CD4-positive, alpha-beta T cell (primary cell): Measurements from ENCODE around the gene TUT7. TPM values are rescaled to one million over a fixed set of nuclear protein-coding genes. Genes with fewer than 3 reads are reported as not detected.
A peak's percentile ranks its signal among the peaks of the same experiment; 100 is the strongest.

ENCODE experiments used
- ATAC-seq: fragments of 200-7000 bp; cut with Tn5 transposase; one replicate; pipeline ENCODE4 v1.10.0; 2022; ENCODE audit warnings: mild to moderate bottlenecking; ENCODE audit not compliant: poor library complexity
- CTCF ChIA-PET: fragments of 350-600 bp; sonication (Branson Sonifier 250); formaldehyde crosslinking; loops from one replicate; lab custom pipeline; 2021; ENCODE audit warnings: antibody characterized with exemption, inconsistent platforms; lab: Charles Lee
- POLR2A ChIA-PET: fragments of 350-600 bp; sonication (Branson Sonifier 250); formaldehyde crosslinking; loops from one replicate; lab custom pipeline; 2021; ENCODE audit warnings: antibody characterized with exemption, inconsistent platforms; lab: Charles Lee
- DNase-seq, 14 experiments: peaks; one replicate each; pipeline ENCODE4 v3.0.0-alpha.2; 2013 to 2020; ENCODE audit warnings: mixed read lengths in 2 of 14
- H3K27ac ChIP-seq, 2 donors: one replicate each; pipeline versions ENCODE4 v1.5.1 to v1.7.0; 2013; ENCODE audit warnings: low read length in 2 of 2, low read depth in 1 of 2, mild to moderate bottlenecking in 1 of 2
- H3K27me3 ChIP-seq, 2 experiments: 1 replicate in 1 of 2; 2 replicates in 1 of 2; pipeline versions ENCODE4 v1.6.1 to v1.7.0; 2013; ENCODE audit warnings: low read length in 2 of 2, control low read depth in 1 of 2, mild to moderate bottlenecking in 1 of 2, moderate library complexity in 1 of 2; ENCODE audit not compliant: insufficient read depth in 2 of 2, control insufficient read depth in 1 of 2
- H3K36me3 ChIP-seq: one replicate; pipeline ENCODE4 v1.6.1; 2013; ENCODE audit warnings: low read length, control low read depth; ENCODE audit not compliant: insufficient read depth
- H3K4me1 ChIP-seq: one replicate; pipeline ENCODE4 v1.6.1; 2013; ENCODE audit warnings: low read length, control low read depth; ENCODE audit not compliant: insufficient read depth
- H3K4me3 ChIP-seq: one replicate; pipeline ENCODE4 v1.5.1; 2013; ENCODE audit warnings: mild to moderate bottlenecking, low read length, moderate library complexity
- H3K9me3 ChIP-seq, 2 experiments: 1 replicate in 1 of 2; 2 replicates in 1 of 2; pipeline versions ENCODE4 v1.6.1 to v1.7.0; 2013; ENCODE audit warnings: low read length in 2 of 2, mild to moderate bottlenecking in 2 of 2, control low read depth in 1 of 2, moderate library complexity in 1 of 2; ENCODE audit not compliant: control insufficient read depth in 1 of 2, insufficient read depth in 1 of 2
- H3K27ac Mint-ChIP-seq: one replicate; pipeline ENCODE4 v1.8.0; 2020; ENCODE audit warnings: mixed read lengths
- H3K27me3 Mint-ChIP-seq: one replicate; pipeline ENCODE4 v1.8.0; 2021; ENCODE audit warnings: mixed read lengths
- H3K36me3 Mint-ChIP-seq: one replicate; pipeline ENCODE4 v1.8.0; 2021; ENCODE audit warnings: low read depth, mixed read lengths
- H3K4me1 Mint-ChIP-seq: one replicate; pipeline ENCODE4 v1.8.0; 2021; ENCODE audit warnings: low read depth, mixed read lengths
- H3K4me3 Mint-ChIP-seq: one replicate; pipeline ENCODE4 v1.8.0; 2020; ENCODE audit warnings: mild to moderate bottlenecking, mixed read lengths
- H3K9me3 Mint-ChIP-seq: one replicate; pipeline ENCODE4 v1.8.0; 2020; ENCODE audit warnings: mixed read lengths
- intact Hi-C, 2 experiments: fragments of 100-400 bp; cut with DNase I in 1 of 2; cut with micrococcal nuclease in 1 of 2; formaldehyde crosslinking; loops; one replicate each; pipeline versions ENCODE4 v1.15.1 to v1.9.0; 2023 to 2025; cut with DNase I, micrococcal nuclease
- total RNA-seq, 174 experiments: library from RNA in 2 of 174; stranded (reverse) in 2 of 174; gene quantifications; one replicate each; pipeline ENCODE4 v1.2.3 and lab custom pipeline; 2021 to 2026
- TF ChIP-seq, protein P1 (sequence below): fragments of 200-600 bp; IDR thresholded peaks from one replicate; pipeline ENCODE4 v1.8.0; 2022; ENCODE audit warnings: antibody characterized with exemption, mild to moderate bottlenecking

TUT7 gene
- total RNA-seq, 2 experiments from 2014 or later, result 51.9 to 53.8 TPM

DNA sequence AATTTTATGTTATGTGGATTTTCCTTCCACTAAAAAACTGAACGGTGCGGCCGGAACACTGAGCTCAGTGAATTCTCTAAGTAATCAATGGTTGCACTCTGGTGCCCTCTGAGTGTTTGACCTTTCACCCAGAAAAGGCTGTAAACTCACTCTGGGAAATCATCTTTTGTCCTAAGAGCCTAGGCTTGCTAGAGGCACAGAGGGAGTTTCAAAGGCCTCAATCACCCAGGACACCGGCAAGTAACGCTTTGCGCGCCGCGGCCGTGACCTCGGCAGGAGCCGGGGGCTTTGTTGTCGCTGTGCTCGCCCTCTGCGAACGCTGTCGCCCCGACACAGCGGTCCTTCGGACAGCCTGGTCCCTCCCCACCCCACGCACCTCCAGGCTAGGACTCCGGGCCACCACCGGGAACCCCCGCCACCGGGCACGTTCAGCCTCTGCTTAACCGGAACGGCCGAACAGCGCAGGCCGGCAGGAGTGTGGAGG, 72.6 kb downstream of the TUT7 start:
- Mint-ChIP-seq H3K9me3 (no peaks in the 10 kb centered on the region), H3K36me3 (peaks cover 43% of the 10 kb centered on the region), H3K27ac (peak overlapping the region; percentile 95), H3K27me3 (no peaks in the 10 kb centered on the region), H3K4me3 (peak overlapping the region; percentile 91), H3K4me1 (peaks cover 52% of the 10 kb centered on the region)
- CTCF ChIA-PET, result interaction anchor here (1.1 kb wide), 1 partner anchor 10 kb away, joined by 3 read pairs; no protein-coding TSS in a partner anchor
- Histone ChIP-seq H3K4me1 (peaks cover 28% of the 10 kb centered on the region), H3K36me3 (peaks cover 5% of the 10 kb centered on the region), H3K27ac (peak overlapping the region in 1 of 2 donors; percentile 94), H3K4me3 (peak overlapping the region; percentile 86), H3K27me3 (no peaks in the 10 kb centered on the region), H3K9me3 (no peaks in the 10 kb centered on the region)
- ATAC-seq, result no peak
- POLR2A ChIA-PET, result interaction anchor here (1.0 to 1.8 kb wide), 15 partner anchors 22 to 1445 kb away, joined by 3 to 15 read pairs (median 7); partner anchors contain the start of genes AGTPBP1, CTSL, GAS1 and NAA35
- TF ChIP-seq, protein P1, sequence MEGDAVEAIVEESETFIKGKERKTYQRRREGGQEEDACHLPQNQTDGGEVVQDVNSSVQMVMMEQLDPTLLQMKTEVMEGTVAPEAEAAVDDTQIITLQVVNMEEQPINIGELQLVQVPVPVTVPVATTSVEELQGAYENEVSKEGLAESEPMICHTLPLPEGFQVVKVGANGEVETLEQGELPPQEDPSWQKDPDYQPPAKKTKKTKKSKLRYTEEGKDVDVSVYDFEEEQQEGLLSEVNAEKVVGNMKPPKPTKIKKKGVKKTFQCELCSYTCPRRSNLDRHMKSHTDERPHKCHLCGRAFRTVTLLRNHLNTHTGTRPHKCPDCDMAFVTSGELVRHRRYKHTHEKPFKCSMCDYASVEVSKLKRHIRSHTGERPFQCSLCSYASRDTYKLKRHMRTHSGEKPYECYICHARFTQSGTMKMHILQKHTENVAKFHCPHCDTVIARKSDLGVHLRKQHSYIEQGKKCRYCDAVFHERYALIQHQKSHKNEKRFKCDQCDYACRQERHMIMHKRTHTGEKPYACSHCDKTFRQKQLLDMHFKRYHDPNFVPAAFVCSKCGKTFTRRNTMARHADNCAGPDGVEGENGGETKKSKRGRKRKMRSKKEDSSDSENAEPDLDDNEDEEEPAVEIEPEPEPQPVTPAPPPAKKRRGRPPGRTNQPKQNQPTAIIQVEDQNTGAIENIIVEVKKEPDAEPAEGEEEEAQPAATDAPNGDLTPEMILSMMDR, result no peak
- peak in 1 of 14 experiments; percentile 18 for DNase-seq
- intact Hi-C loops, result loop anchor here (1.0 to 10.0 kb wide), 9 partner anchors 21 to 1693 kb away; partner anchors contain the start of genes NAA35 (in 2 of the 2), AGTPBP1 (in 1 of the 2), CDK20 (in 1 of the 2) and GAS1 (in 1 of the 2)

DNA sequence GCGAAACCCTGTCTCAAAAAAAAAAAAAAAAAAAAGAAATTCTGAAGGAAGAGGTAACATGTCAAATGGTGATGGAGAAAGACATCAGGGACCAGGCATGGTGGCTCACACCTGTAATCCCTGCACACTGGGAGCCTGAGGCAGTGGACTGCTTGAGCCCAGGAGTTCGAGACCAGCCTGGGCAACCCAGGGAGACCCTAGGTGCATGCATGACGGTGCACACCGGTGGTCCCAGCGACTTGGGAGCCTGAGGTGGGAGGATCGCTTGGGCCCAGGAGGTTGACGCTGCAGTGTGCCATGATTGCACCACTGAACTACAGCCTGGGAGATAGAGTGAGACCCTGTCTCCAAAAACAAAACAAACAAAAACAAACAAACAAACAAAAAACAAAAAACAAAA, 73.6 kb downstream of the TUT7 start:
- Mint-ChIP-seq H3K27me3 (no peaks in the 10 kb centered on the region), H3K27ac (peak overlapping the region; percentile 95), H3K36me3 (peaks cover 43% of the 10 kb centered on the region), H3K4me3 (peak overlapping the region; percentile 91), H3K9me3 (no peaks in the 10 kb centered on the region), H3K4me1 (peaks cover 55% of the 10 kb centered on the region)
- peaks cover 33% of the 10 kb centered on the region for H3K4me1 ChIP-seq
- peaks cover 5% of the 10 kb centered on the region for H3K36me3 ChIP-seq
- CTCF ChIA-PET, result no interaction called here
- TF ChIP-seq, protein P1, result no peak
- POLR2A ChIA-PET, result no interaction called here
- intact Hi-C loops, result loop anchor here (2.0 to 10.0 kb wide), 5 partner anchors 74 to 1694 kb away; partner anchors contain the start of genes NAA35 (in 2 of the 2), AGTPBP1 (in 1 of the 2), CDK20 (in 1 of the 2) and GAS1 (in 1 of the 2)
- H3K4me3 ChIP-seq, result no peak overlapping the region
- no peaks in the 10 kb centered on the region for H3K27me3 ChIP-seq
- H3K27ac ChIP-seq, result no peak overlapping the region
- DNase-seq (no peak), ATAC-seq (no peak)
- H3K9me3 ChIP-seq, result no peaks in the 10 kb centered on the region

DNA sequence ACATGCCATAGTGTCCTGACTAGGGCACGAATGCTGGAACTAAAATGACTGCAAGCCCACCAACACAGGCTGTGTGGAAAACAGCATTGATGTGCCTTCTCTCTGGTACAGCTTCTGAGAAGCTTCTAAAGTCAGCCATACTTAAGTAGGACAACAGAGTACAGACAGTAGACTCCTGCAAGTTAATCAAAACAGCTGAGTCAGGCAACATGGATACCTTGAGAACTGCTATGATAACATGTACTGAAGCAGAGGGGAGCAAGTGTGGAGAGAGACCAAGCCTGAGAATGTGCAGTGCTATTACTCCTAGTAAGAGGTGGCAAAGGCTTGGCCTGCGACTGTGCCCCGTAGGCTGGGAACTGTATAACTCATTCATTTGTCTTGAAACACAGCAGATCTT, 74.4 kb downstream of the TUT7 start:
- peaks cover 43% of the 10 kb centered on the region for H3K36me3 Mint-ChIP-seq
- H3K4me3 Mint-ChIP-seq, result peak overlapping the region; percentile 84
- no peak for ATAC-seq
- POLR2A ChIA-PET, result no interaction called here
- Histone ChIP-seq H3K4me3 (no peak overlapping the region), H3K9me3 (no peaks in the 10 kb centered on the region), H3K36me3 (peaks cover 5% of the 10 kb centered on the region), H3K4me1 (peaks cover 33% of the 10 kb centered on the region), H3K27ac (no peak overlapping the region), H3K27me3 (no peaks in the 10 kb centered on the region)
- DNase-seq, result no peak
- H3K9me3 Mint-ChIP-seq, result no peaks in the 10 kb centered on the region
- intact Hi-C loops, result loop anchor here (2.0 to 10.0 kb wide), 5 partner anchors 75 to 1695 kb away; partner anchors contain the start of genes NAA35 (in 2 of the 2), AGTPBP1 (in 1 of the 2), CDK20 (in 1 of the 2) and GAS1 (in 1 of the 2)
- TF ChIP-seq, protein P1, result no peak
- CTCF ChIA-PET, result no interaction called here
- H3K27me3 Mint-ChIP-seq, result no peaks in the 10 kb centered on the region
- H3K4me1 Mint-ChIP-seq, result peaks cover 62% of the 10 kb centered on the region
- H3K27ac Mint-ChIP-seq, result peak overlapping the region; percentile 52
